ENCODE data around the gene MGARP. TPM values are rescaled to one million over a fixed set of nuclear protein-coding genes. Genes with fewer than 3 reads are reported as not detected.

The MGARP gene
- total and polyA plus RNA-seq, 9 of the 15 experiments (the other 6 are each of a cell fraction or from before 2014, with no cell fraction given): 0.11 to 0.45 (median 0.23) TPM; not detected in 4

DNA sequence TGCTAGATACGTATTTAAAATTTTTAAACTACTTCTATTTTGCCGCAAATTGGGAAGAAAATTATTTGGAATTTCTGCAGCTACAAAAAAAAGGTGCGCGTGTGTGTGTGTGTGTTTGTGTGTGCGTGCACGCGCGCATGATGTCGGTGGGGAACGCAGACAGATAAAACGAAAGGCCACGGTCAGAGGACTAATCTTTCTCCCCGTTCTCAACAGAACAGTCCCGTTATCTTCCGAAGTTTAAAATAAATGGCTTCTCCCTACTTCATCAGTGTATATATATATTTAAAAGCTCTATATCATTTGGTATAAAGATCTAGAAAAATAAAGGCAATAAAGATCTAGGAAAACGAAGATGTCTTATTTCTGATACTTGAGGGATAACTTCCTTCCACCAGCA, 1.5 kb downstream of the MGARP start (continued):
- TF ChIP-seq ILF3 (IDR thresholded peaks at IDR 0.05; ENCODE audit: borderline replicate concordance): no peak
- TF ChIP-seq SRSF1 (IDR thresholded peaks at IDR 0.05; ENCODE audit: low read depth, low read length): no peak
- no peak for TF ChIP-seq ZNF717 (CRISPR knock-in tag; IDR thresholded peaks at IDR 0.05)
- no peak for TF ChIP-seq ESRRB (CRISPR knock-in tag; IDR thresholded peaks at IDR 0.05; ENCODE audit: borderline replicate concordance)
- no peak for TF ChIP-seq SMAD4 (CRISPR knock-in tag; conservative IDR thresholded peaks at IDR 0.05)

DNA sequence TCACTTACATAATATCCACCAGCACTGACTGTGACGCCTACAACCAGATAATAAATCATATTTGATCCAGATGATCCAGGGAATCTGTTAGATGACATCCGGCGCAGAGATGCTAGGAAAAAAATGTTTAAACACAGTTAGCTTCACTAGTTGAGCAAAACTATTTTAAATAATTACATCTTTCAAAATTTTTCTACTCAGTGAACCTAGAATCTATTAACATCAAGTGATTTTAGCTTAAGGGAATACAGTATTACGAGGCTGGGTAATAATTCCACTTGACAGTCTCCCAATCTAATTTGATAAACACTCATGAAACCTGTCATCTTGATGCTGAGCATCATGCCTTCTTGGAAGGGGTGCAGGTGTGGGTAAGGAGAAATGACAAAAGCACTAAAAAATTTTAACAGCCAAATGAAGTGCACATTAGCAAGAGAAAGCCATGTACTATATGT, 4.7 kb downstream of the MGARP start:
- WGBS (ENCODE audit: insufficient coverage, low coverage, missing lambda C conversion rate): 55% methylated on average over 4 of the region's 4 CpGs
- no peaks in the 10 kb centered on the region for H4K20me1 ChIP-seq (replicated peaks; ENCODE audit: control insufficient read depth, insufficient read depth, low read length)
- H3K9me3 ChIP-seq (replicated peaks; ENCODE audit: control insufficient read depth, insufficient read depth, low read depth, low read length): no peaks in the 10 kb centered on the region
- DNase-seq (ENCODE audit: extremely low read depth in 1 of 4, low spot score in 3 of 4): no peak
- H3K4me1 ChIP-seq (replicated peaks in 1 of 2; ENCODE audit: control insufficient read depth in 2 of 2, insufficient read depth in 2 of 2, low read length in 2 of 2): no peaks in the 10 kb centered on the region; a peak in 1 of 5 replicates
- no peak for TF ChIP-seq POU5F1 (IDR thresholded peaks at IDR 0.05; ENCODE audit: borderline replicate concordance, low read depth, low read length, partially characterized antibody)
- TF ChIP-seq MEIS2 (IDR thresholded peaks at IDR 0.05; ENCODE audit: partially characterized antibody): peak; percentile 4
- FAIRE-seq: no peak
- no peak overlapping the region for H3K9ac ChIP-seq (ENCODE audit: insufficient read depth in 1 of 2, low read depth in 2 of 2, low read length in 2 of 2)
- POLR2A ChIA-PET: interaction anchor here (0.7 to 1.3 kb wide), 3 partner anchors 11 to 12 kb away, joined by 3 to 5 read pairs (median 5); no protein-coding TSS in a partner anchor
- CTCF ChIA-PET (ENCODE audit: low intra/inter-chr PET ratio): no interaction called here
- BruUV-seq (replicated peaks): no TSS peak
- no peak overlapping the region for H3K27ac ChIP-seq (ENCODE audit: extremely low read depth, low read depth, low read length)
- no peak overlapping the region for H3K4me3 ChIP-seq
- no peaks in the 10 kb centered on the region for H3K79me2 ChIP-seq (ENCODE audit: control insufficient read depth, insufficient read depth, low read length)
- in situ Hi-C loops (cut with MboI) (no loop called here), intact Hi-C loops (cut with micrococcal nuclease) (no loop called here)
- no peaks in the 10 kb centered on the region for H3K27me3 ChIP-seq (ENCODE audit: control insufficient read depth in 2 of 2, insufficient read depth in 2 of 2, low read length in 2 of 2)
- no peak overlapping the region for H2AFZ ChIP-seq (ENCODE audit: low read depth, low read length)
- H3K9me1 ChIP-seq (ENCODE audit: control insufficient read depth, insufficient read depth, low read length): no peaks in the 10 kb centered on the region
- ATAC-seq: no peak
- H3K4me2 ChIP-seq (ENCODE audit: insufficient read depth, low read length): no peak overlapping the region
- no peaks in the 10 kb centered on the region for H3K36me3 ChIP-seq (ENCODE audit: control insufficient read depth, insufficient read depth, low read length)

Data from K562 (cell line).